Activated B cell treated with CpG ODN at 0.5 μM for 24 hours (primary cell): ENCODE results near the gene WAS. TPM values are rescaled to one million over a fixed set of nuclear protein-coding genes. Genes with fewer than 3 reads are reported as not detected.
A peak's percentile ranks its signal among the peaks of the same experiment; 100 is the strongest.

ENCODE experiments used
- ATAC-seq: fragments of 200-7000 bp; cut with Tn5 transposase; one replicate; pipeline ENCODE4 v1.10.0; 2021; ENCODE audit warnings: low read depth, mild to moderate bottlenecking, moderate library complexity
- CTCF ChIA-PET: fragments of 350-600 bp; sonication (Branson Sonifier 250); formaldehyde crosslinking; loops from one replicate; lab custom pipeline; 2021; ENCODE audit warnings: antibody characterized with exemption; lab: Charles Lee
- POLR2A ChIA-PET: fragments of 350-600 bp; sonication (Branson Sonifier 250); formaldehyde crosslinking; loops from one replicate; lab custom pipeline; 2021; ENCODE audit warnings: antibody characterized with exemption; lab: Charles Lee
- DNase-seq: peaks from one replicate; pipeline ENCODE4 v3.0.0; 2022
- H3K27ac Mint-ChIP-seq: one replicate; pipeline ENCODE4 v1.8.0; 2020; ENCODE audit warnings: mixed read lengths
- H3K27me3 Mint-ChIP-seq: one replicate; pipeline ENCODE4 v1.8.0; 2021; ENCODE audit warnings: mixed read lengths
- H3K36me3 Mint-ChIP-seq: one replicate; pipeline ENCODE4 v1.8.0; 2021; ENCODE audit warnings: low read depth, mixed read lengths
- H3K4me1 Mint-ChIP-seq: one replicate; pipeline ENCODE4 v1.8.0; 2021; ENCODE audit warnings: mixed read lengths
- H3K4me3 Mint-ChIP-seq: one replicate; pipeline ENCODE4 v1.8.0; 2020; ENCODE audit warnings: mild to moderate bottlenecking, mixed read lengths
- H3K9me3 Mint-ChIP-seq: one replicate; pipeline ENCODE4 v1.8.0; 2020; ENCODE audit warnings: mixed read lengths
- CTCF ChIP-seq: fragments of 200-600 bp; IDR thresholded peaks from one replicate; pipeline ENCODE4 v1.8.0; 2022; ENCODE audit warnings: antibody characterized with exemption, mild to moderate bottlenecking
- intact Hi-C: fragments of 100-400 bp; cut with micrococcal nuclease; formaldehyde crosslinking; loops from one replicate; pipeline ENCODE4 v1.15.1; 2024
- total RNA-seq: library from RNA; stranded (reverse); gene quantifications from 2 replicates; pipeline ENCODE4 v1.2.3, GENCODE V29; 2022

WAS gene
- total RNA-seq, 1 donor from 2014 or later, result 102 TPM

- ChIA-PET CTCF (interaction anchor here (1.4 kb wide), 1 partner anchor 14 kb away, joined by 3 read pairs; the partner anchor contains the start of gene WAS), POLR2A (interaction anchor here (1.0 to 2.2 kb wide), 11 partner anchors 13 to 201 kb away, joined by 3 to 20 read pairs (median 5); partner anchors contain the start of genes HDAC6, PQBP1, RBM3 and TIMM17B)
- Mint-ChIP-seq H3K36me3 (peaks cover 25% of the 10 kb centered on the region), H3K4me1 (peaks cover 19% of the 10 kb centered on the region), H3K27me3 (no peaks in the 10 kb centered on the region), H3K27ac (peak overlapping the region; percentile 70), H3K4me3 (peak overlapping the region; percentile 74), H3K9me3 (no peaks in the 10 kb centered on the region)
- intact Hi-C loops, result loop anchor here (1.0 to 2.0 kb wide), 6 partner anchors 14 to 222 kb away; partner anchors contain the start of genes PIM2, RBM3 and WAS
- ATAC-seq, result no peak
- no peak for TF ChIP-seq CTCF
- DNase-seq, result no peak
Observed at GRCh38 chrX:48696909-48697727, 13.5 kb downstream of the WAS start.

- DNase-seq (no peak), ATAC-seq (no peak)
- Mint-ChIP-seq H3K36me3 (peaks cover 34% of the 10 kb centered on the region), H3K9me3 (no peaks in the 10 kb centered on the region), H3K27ac (no peak overlapping the region), H3K4me1 (peaks cover 19% of the 10 kb centered on the region), H3K4me3 (no peak overlapping the region), H3K27me3 (no peaks in the 10 kb centered on the region)
- ChIA-PET CTCF (no interaction called here), POLR2A (interaction anchor here (1.0 to 1.3 kb wide), 2 partner anchors 22 to 103 kb away, joined by 3 read pairs; partner anchors contain the start of gene HDAC6)
- intact Hi-C loops, result no loop called here
- TF ChIP-seq CTCF, result no peak
Observed at GRCh38 chrX:48698306-48698705, 14.7 kb downstream of the WAS start.

- ChIA-PET CTCF (no interaction called here), POLR2A (no interaction called here)
- H3K9me3 Mint-ChIP-seq, result no peaks in the 10 kb centered on the region
- H3K27ac Mint-ChIP-seq, result no peak overlapping the region
- no peak for TF ChIP-seq CTCF
- peaks cover 19% of the 10 kb centered on the region for H3K4me1 Mint-ChIP-seq
- no peak for ATAC-seq
- no peaks in the 10 kb centered on the region for H3K27me3 Mint-ChIP-seq
- no peak overlapping the region for H3K4me3 Mint-ChIP-seq
- DNase-seq, result no peak
- intact Hi-C loops, result no loop called here
- peaks cover 45% of the 10 kb centered on the region for H3K36me3 Mint-ChIP-seq
Observed at GRCh38 chrX:48700246-48700645, 16.6 kb downstream of the WAS start.

DNA sequence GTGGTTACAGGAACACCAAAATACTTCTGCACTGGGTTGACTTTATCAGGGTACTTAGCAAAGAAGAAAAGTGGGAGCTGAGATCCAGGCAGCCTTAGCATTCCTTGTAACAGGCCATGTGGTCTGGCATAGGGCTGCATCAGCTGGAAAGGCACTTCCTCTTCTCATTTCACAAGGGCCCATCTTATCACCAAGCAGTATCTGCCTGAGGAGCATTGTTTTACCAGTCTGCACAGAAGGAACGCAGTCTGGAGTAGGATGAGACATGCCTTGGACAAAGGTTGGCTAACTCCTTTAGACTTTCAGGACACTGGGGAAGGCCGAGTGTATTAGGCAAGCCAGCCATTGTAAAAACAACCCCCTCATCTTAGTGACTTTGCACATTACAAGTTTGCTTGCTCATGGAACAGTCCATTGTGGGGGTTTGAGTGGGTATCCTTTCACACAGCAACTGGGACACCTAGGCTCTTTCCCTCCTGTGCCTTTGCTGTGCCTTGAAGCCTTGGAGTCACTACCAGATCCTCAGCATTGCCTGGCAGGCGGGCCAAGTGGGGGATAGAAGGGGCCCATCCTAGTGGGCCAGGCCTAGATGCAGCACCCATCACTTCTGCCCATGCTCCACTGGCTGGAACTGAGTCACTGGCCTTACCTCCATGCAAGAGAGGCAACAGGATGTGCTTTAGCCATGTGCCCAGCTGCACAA is 17.5 kb downstream of the WAS start:
- CTCF ChIA-PET, result no interaction called here
- peaks cover 46% of the 10 kb centered on the region for H3K36me3 Mint-ChIP-seq
- no peak for DNase-seq

More for the DNA sequence above, 17.5 kb downstream of the WAS start:
- Mint-ChIP-seq H3K27me3 (no peaks in the 10 kb centered on the region), H3K4me1 (peaks cover 11% of the 10 kb centered on the region), H3K9me3 (no peaks in the 10 kb centered on the region), H3K4me3 (no peak overlapping the region), H3K27ac (no peak overlapping the region)
- POLR2A ChIA-PET, result no interaction called here
- no peak for ATAC-seq
- TF ChIP-seq CTCF, result no peak
- intact Hi-C loops, result no loop called here
